Measurements from ENCODE around the gene MAD1L1.

GRCh38 chr7:1839701-1840100, 393.0 kb downstream of the MAD1L1 start:
- TF ChIP-seq EP300 (IDR thresholded peaks at IDR 0.05; ENCODE audit: low read depth) = no peak
- TF ChIP-seq CTCF (IDR thresholded peaks at IDR 0.05) = no peak
